GM21825 (cell line): ENCODE results near the gene CLDND2.

Experiments used
- ATAC-seq: cut with Tn5 transposase; IDR thresholded peaks from one replicate; pipeline ENCODE4 v1.9.1; 2021; ENCODE audit warnings: mild to moderate bottlenecking, moderate library complexity; ENCODE audit not compliant: unreplicated experiment

CLDND2 gene

DNA sequence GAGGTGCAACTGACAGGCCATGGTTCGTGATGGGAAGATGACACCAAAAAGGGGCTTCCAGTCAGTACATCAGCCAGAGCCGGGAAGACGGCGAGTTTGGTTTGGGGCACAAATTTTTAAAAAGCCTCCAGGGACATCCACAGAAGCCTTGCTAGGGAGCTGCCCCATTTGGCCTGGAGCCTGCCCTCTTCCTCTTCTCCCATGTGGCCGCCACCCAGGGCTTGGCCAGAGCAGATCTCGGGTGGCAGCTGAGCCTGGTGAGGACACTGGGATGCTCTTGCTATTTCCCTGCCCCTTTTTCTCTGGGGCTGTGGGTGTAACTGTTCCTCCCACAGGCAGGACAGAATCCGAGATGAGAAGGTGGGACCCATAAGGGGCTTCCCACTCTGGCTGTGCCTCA, 10.9 kb downstream of the CLDND2 start:
- ATAC-seq, result no peak

DNA sequence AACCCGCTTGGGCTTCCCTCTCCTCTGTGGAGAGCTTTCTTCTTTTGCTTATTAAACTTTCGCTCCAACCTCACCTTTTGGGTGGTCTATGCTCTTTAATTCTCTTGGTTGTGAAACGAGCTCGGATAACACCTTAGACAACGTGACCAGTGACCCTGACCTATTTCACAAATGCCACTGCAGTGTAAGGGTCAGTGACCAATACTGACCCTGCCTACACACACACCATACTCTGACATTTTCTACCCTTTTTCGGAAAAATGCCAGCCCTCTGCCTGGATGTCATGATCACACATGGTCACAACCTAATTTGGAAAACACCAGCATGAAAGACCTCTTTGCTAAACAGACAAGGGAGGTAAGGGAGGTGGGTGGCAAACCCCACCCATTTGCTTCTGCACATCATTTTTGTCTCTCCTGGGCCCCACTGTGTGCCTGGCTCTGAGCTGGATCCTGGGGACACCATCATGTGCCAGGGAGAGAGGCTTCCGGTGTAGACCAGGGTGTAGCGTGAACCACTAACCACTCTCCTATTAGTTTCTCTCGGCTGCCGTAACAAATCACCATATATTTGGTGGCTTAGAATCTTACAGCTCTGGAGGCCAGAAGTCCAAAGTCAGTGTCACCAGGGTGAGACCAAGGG, 12.5 kb downstream of the CLDND2 start:
- ATAC-seq, result no peak

DNA sequence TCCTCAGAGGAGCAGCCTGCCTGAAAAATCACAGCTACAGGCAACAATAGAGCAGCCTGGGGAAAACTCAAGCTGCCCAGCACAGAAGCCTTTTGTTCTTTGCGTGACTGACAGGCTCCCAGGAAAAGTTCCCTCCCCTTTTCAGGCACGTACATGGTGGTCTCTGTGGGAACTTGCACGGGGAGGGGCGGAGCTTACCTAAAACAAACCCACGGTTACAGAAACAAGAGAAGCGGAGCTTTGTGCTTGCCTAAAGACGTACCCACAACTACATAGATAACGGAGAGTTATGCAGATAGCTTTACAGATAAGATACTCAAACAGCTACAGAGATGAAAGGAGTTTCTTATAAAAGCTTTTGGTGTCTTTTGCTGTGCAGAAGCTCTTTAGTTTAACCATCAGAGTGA, 14.1 kb downstream of the CLDND2 start:
- no peak for ATAC-seq

DNA sequence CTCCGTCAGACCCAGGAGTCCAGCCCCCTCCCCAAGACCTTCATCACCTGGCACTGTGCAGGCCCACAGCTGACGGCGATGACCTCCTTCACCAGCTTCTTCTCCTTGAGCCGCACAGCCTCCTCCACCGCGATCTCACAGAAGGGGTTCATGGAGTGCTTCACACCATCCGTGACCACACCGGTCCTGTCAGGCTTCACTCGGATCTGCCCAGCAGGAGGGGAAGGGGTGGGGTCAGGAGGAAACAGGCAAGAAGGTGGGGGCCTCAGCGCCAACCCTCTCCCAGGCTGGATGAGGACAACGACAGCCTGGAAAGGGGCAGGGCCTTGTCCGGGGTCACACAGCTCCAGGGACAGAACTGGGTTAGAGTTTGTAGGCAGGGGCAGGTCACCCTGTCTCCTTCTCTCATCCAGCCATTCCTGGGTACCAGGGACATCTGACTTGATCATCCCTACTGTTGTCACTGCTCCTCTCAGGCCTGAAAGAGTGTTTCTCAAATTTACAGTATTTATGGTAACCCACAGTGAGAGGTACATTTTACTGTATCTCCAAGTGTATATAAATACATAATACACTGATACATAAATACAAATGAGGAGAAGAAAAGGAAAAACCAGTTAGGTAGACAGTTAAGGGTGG, 14.6 kb downstream of the CLDND2 start:
- no peak for ATAC-seq

DNA sequence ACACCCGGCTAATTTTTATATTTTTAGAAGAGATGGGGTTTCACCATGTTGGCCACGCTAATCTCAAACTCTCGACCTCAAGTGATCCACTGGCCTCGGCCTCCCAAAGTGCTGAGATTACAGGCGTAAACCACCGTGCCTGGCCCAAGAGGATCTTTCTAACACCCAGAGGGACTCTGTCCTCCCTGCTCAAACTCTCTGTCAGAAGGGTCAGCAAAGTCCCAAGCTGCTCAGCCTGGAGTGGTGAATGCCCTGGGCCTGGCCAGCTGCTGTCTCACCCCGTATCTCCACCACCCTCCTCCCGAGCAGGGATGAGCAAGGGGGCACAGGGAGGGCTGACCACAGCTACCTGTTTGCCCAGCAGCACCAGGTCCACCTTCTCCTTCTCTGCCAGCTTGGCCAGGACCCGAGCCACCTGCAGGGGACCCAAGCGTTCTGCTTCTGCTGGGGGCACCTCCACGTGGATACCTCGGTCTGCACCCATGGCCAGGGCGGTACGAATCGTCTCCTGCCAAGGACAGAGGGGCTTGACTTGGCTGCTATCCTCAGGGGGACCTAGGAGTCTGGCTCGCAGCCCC, 15.9 kb downstream of the CLDND2 start:
- no peak for ATAC-seq

DNA sequence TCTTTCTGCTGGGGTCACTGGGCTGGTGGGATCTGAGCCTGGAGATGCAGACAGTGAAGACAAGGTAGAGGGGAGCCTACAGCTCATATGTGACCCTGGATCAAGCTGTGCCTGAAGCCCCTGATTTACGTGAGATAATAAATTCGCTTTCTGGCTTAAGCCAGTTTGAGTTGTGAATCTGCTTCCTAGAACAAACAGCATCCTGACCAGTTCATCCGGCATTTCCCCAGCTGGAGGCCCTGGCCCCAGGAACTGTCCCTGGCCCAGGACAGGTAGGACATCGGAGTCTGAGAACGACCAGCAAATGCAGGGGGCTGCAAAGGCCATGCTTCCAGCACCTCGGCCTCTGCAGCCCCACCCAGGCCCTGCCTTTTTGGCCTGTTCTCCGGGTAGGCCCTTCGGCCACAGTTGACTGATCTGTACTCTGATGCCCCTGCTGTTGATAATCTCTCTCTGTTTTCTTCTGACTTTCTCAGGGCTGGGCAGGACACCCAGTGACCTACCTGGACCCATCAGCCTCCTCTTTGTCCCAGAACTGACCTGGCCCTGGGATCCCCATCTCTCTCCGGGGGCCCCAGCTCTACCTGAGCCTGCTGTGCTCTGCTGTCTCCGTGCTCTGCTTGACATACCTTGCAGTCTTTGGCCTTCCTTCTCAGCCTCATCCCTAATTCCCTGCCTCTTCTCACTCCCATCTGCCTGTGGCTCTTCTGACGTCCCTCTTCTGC, 17.4 kb downstream of the CLDND2 start:
- ATAC-seq, result no peak

DNA sequence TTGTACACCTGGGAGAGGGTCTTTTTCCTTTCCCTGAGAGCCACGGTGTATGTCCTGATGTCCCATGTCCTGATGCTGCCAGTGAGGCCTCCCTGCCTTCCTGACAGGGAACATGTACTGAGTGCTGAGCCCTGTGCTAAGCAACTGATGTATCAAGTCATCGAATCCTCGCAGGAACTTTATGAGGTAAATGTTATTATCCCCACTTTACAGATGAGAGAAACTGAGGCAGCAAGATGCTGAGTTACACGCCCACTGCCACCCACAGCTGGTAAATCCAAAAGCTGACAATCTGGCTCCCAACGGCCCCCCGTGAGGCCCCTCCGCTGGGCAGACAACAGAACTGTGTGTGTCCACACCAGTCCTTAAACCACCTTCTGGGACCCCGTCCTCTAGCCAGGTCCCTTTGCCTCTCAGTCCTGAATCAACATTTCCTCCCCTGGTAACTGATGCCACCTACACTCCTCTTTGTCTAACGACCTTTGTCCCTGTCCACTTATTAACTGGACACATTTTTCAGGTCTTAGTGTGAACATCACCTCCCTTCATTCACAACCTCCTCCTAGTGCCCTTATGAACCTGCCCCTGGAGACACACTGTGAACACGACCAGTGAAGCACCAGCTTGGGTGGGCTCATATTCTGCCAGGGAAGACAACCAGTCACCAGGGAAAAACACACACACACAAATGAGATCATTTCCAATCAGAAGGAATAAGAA, 21.4 kb downstream of the CLDND2 start:
- no peak for ATAC-seq

DNA sequence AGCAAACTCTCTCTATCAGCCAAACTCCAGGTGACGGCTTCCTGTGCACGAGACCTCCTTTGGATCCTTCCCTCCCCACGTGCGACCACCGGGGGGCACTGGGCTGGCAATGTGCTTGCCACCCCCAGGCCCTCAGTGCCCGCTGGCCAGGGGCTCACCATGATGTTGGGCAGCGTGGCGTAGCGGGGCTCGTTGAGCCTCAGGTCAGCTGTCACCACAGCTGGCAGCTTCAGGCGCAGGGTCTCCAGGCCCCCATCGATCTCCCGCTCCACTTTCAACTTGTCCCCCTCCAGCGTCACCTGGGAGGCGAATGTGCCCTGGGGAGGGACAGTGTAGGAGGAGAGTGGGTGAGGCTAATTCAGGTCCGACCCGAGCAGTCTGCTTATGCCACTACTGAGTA, 22.1 kb downstream of the CLDND2 start:
- no peak for ATAC-seq

DNA sequence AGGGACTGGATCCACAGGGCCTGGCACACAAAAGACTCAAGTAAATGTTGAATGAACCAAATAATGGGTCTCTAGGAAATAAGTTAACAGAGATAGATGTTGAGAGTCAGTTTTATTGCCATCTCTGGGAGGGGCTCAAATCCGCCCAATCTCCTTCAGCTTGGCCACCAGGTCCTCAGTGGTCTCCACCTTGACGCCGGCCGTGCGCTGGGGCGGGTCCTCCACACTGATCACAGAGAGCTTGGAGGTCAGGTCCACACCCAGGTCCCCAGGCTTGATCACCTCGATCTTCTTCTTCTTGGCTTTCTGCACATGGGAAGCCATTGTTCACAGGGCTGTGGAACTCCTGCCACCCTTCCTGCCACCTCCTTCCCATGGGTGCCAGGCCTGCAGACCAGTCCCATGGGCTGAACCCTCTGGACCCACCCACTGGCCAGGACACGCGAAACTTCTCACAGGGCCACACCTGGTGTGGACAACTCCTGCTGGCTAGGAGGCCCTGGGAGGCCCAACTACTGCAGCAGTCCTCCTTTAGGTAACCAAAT, 23.7 kb downstream of the CLDND2 start:
- ATAC-seq, result no peak

DNA sequence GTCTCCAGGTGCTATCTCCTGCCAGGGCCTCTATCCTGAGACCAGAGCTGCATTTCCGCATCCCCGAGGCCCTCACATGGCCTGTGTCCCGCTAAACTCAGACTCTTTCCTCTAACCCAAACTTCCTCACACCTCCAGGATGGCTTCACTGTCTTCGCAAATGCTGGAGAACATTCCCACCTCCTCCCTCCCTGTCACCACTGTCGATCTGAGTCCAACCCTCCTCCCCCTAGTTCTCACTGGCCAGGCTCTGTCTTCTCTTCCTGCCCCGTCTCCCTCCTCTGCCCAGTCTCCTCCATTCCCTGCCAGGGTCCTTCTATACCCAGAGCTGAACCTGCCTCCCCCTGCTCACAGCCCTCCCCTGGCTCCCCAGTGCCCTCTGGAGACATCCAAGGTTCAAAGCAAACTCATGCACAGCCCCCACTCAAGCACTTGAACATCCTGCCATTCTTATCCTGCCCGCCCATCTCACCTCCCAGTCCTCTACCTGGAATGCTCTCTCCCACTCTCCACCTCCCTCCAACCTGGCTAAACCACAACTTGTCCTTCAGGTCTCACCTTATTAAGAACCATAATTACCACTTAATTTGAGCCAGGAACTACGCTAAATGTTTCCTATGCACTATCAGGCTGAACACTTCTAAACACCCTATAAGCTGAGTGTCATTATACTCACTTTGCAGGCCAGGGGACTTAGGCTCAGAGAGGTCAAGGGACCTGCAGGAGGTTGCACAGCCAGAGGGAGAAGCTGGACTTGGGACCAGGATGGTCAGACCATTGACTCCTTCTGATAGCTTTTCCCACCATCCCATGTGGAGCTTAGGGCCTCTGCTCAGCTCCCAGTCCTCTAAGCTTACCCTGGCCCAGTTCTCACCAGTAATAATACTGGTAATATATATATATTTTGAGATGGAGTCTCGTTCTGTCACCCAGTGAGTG, 25.9 kb downstream of the CLDND2 start:
- ATAC-seq, result no peak

DNA sequence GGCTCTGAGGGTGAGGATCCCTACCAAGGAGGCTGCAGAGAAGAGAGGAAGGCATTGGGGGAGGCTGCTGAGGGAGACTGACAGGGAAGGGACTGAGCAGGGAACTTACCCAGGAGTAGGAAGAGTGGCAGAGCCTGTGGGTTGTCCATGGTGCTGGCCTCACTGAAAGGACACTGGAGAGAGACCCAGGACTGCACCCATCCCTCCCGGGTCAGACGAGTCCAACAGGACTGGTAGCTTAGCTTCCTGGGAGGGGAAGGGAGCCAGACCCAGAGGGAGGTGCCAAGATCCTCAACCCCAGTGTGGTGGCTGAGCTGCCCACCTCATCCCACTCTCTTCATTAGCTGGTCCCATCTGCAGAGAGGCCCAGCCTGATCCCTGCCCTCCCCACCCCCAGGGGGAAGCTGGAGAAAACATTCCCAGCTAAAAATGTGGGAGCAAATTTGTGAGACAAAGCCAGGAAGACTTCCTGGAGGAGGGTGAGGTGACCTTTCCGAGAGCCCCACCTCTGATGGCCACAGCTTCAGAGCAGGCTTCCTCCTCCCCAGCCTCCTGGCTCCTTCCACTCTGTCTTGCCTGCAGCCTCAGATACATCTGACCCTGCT, 26.7 kb downstream of the CLDND2 start, which contains the start of gene VSIG10L:
TSS of gene VSIG10L (minus strand) at position 164 of the 605 bp plus-strand sequence. CDS start at position 149, 15 bp downstream.
- ATAC-seq, result no peak

DNA sequence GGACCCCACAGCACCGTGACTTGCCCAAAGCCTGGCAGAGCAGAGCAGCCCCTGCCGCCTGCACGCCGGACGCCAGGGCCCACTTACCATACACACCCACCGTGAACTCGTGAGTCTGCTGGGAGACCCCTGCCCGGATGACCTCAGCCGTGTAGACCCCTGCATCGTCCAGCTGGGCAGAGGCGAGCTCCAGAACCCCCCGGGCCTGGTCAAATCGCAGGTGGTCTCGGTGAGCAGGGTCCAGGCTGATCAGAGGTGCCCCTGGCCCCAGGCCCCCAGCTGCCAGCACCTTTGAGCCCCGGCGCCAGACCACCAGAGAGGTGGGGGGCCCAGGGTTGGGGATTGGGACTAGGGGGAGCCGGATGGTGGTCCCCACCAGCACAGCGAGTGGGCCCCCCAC, 27.7 kb downstream of the CLDND2 start:
- ATAC-seq, result no peak

DNA sequence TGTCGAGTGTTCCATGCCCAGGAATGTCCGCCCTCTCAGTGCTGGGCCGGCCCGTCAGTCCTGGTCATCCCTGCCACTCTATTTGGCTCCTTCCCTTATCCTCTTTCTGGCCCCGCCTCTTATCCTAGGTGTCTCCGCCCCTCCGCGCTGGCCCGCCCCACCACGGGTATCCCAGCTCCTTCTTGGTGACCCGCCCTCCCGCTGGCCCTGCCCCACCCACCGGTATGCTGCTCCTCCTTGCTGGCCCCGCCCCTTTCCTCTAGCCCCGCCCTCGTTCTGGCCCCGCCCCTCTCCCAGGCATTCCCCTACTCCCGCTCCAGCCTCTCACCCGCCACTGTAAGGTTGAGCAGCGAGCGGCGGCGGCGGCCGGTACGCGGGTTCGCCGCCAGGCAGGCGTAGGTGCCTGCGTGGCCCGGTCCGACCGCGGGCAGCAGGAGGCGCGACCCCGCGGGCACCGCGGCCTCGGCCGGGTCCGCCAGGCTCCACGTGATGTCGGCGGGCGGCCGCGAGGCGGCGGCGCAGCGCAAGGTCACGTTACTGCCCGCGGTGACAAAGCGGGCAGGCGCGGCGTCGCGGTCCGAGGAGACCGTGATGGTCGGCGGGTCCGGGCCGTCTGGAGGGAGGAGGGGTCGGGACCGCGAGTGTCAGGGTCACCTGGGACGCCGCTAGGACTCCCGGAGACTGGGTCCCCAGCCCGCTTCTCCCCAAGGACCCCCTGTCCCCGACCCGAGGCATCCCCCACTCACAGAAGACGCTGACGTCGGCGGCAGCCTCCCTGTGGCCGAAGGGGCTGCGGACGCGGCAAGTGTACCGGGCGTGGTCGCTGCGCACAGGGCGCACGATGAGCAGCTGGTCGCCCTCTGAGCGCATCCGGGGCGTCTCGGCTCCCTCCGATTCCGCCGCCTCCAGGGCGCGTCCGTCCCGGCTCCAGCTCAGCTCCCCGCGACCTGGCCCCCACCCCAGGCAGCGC, 28.8 kb downstream of the CLDND2 start:
- peak; percentile 55 for ATAC-seq

DNA sequence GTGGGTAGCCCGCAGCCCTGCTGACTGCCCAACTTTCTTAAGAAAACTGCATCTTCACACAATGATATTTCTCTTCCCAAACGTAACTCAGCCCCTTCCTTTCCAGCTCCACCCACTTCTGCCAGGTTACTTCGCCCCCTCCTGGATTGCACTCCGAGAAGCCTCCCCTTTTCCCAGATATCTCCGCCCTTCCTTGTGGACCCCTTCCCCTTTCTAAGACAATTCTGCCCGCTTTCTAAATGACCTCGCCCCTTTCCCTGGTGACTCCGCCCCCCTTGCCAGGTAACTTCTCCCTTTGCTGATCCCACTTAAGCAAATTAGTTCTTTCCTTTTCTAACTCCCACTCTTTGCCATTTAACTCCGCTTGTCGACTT, 29.5 kb downstream of the CLDND2 start:
- no peak for ATAC-seq

DNA sequence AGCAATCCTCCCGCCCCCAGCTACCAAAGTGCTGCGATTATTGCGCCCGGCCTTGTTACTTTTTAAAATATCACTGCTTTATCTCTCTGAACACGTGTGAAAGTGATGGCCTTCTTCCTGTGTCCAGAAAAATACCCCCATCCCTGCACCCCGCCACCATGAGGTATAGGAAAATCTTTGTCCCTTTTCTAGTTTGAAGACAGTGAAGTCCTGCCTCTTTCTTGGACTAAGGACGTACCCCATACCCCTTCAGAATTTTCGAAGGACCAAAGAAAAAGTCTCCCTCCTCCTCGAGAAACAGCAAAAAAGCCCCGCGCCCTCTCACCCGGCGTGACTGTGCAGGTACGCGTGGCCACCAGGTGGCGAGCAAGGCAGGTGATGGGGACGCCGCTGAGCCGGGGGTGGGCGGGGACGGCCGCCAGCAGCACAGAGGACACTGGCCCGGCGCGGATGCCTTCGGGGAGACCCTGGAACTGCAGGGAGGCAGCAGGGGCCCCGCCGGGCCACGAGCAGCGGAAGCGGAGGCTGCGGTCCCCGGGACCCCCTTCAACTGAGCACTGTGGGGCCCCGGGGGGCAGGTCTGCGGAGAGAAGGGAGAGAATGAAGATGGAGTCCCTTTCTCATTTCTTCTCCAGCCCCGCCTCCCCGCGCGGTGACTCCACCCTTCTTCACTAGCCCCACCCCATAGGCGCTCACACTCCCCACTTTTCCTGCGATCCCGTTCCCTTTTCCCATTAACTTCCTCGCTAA, 30.1 kb downstream of the CLDND2 start:
- ATAC-seq, result peak; percentile 45

DNA sequence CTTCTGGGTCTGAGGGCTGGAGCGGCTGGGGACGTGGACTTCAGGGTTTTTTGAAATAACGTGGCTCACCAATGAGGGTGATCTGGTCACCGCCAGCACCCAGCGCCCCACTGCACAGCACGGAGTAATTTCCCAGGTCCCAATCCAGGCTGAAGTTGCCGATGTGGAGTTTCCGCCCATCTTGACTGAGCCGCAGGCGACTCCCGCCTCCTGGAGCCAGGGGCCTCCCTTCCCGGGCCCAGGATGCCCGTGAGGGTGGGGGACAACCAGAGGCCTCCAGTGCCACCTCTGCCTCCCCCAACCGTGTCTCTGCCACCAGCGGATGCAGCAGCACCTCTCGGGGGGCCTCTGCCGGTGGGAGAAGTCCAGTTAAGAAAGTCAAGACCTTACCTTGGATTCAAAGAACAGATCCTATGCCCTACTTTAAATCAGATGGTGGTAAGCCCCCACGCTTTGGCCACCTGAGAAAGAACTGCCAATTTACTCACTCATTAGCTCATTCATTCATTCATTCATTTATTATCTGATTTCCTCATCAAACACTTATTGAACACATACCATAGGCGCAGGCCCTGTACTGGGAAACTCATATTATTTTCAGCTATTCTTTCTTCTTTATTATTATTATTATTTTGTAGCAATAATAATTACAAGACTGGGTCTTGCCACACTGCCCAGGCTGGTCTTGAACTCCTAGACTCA, 30.8 kb downstream of the CLDND2 start:
- no peak for ATAC-seq
